ENCODE data around the gene MCTP1. TPM values are rescaled to one million over a fixed set of nuclear protein-coding genes. Genes with fewer than 3 reads are reported as not detected.

Gene MCTP1
- total and polyA plus RNA-seq, 5 donors = 0.84 to 5.7 (median 4.7) TPM

- Histone ChIP-seq H3K9me3 (ENCODE audit: control insufficient read depth, low read length) (no peaks in the 10 kb centered on the region), H3K4me1 (ENCODE audit: control insufficient read depth, insufficient read depth, low read length) (no peaks in the 10 kb centered on the region), H3K27ac (ENCODE audit: low read length) (no peak overlapping the region), H3K4me3 (ENCODE audit: low read length) (no peak overlapping the region), H3K27me3 (ENCODE audit: control insufficient read depth, insufficient read depth) (no peaks in the 10 kb centered on the region)
- intact Hi-C loops (cut with DNase I) = no loop called here
- no peak for ATAC-seq
- no peak for DNase-seq
- WGBS = 84% methylated on average over 3 of the region's 3 CpGs
Observed at GRCh38 chr5:94782383-94782782, 502.5 kb downstream of the MCTP1 start.

DNA sequence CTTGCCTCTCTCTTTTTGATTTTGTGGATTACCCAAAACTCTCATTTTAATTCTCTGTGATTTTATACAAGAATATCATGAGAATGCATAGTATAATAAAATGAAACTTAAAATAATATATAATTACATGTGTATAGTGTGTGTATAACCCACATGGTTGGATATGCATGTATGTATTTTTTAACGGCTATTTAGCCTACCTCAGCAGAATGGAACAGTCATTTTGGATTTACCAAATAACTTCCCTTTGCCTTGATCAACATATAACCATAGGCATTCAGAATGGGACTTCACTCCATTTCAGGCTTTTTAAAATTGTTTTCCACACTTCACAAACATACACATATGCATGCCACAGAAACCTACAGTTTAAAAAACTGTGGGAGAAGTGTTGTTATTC is 505.2 kb downstream of the MCTP1 start:
- no peak for DNase-seq
- intact Hi-C loops (cut with DNase I) = no loop called here
- no peak for ATAC-seq
- Histone ChIP-seq H3K4me1 (ENCODE audit: control insufficient read depth, insufficient read depth, low read length) (no peaks in the 10 kb centered on the region), H3K27ac (ENCODE audit: low read length) (no peak overlapping the region), H3K9me3 (ENCODE audit: control insufficient read depth, low read length) (no peaks in the 10 kb centered on the region), H3K27me3 (ENCODE audit: control insufficient read depth, insufficient read depth) (no peaks in the 10 kb centered on the region), H3K4me3 (ENCODE audit: low read length) (no peak overlapping the region)
- WGBS = 89% methylated on average over 1 of the region's 1 CpG

DNA sequence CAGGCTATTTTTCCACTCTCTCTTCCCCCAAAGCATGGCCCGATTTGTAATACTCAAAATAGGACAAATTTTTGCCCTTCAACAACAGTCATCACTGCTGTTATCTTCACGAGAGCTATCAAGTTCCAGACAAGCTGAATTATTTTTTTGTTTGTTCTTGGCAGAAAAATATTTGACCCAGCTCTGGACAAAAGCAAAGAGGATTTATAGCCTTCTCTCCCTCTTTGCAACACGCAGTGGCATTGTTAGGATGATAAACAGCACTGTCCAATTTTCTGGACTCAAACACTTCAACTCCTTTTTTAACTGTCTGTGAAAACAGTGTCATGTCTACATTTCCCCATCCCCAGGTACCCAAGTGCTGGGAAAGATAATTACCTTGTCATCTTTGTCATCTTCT is 506.2 kb downstream of the MCTP1 start:
- Histone ChIP-seq H3K4me1 (ENCODE audit: control insufficient read depth, insufficient read depth, low read length) (no peaks in the 10 kb centered on the region), H3K9me3 (ENCODE audit: control insufficient read depth, low read length) (no peaks in the 10 kb centered on the region), H3K27me3 (ENCODE audit: control insufficient read depth, insufficient read depth) (no peaks in the 10 kb centered on the region), H3K4me3 (ENCODE audit: low read length) (no peak overlapping the region), H3K27ac (ENCODE audit: low read length) (no peak overlapping the region)
- ATAC-seq (no peak), DNase-seq (no peak)
- 40% methylated on average over 3 of the region's 3 CpGs for WGBS
- intact Hi-C loops (cut with DNase I) = no loop called here

DNA sequence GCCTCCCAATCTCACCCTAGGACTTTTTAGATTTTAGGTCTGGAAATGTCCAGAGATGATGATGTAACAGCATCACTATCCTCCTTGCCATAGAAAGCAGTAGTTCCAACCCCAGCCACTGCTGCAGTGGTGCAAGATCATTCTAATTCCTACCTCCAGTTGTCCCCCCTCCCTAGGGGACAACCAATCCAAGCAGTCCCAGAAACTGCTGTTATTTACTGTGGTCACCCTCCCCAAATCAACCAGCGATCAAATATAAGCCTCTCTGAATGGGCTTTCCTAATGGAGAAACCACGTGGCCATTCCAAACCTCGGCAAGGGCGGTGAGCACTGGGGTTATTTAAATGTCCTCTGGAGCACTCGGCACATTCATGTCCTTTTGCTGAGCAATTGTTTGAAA is 506.6 kb downstream of the MCTP1 start:
- Histone ChIP-seq H3K27ac (ENCODE audit: low read length) (no peak overlapping the region), H3K4me1 (ENCODE audit: control insufficient read depth, insufficient read depth, low read length) (no peaks in the 10 kb centered on the region), H3K27me3 (ENCODE audit: control insufficient read depth, insufficient read depth) (no peaks in the 10 kb centered on the region), H3K9me3 (ENCODE audit: control insufficient read depth, low read length) (no peaks in the 10 kb centered on the region), H3K4me3 (ENCODE audit: low read length) (no peak overlapping the region)
- no peak for DNase-seq
- ATAC-seq = no peak
- intact Hi-C loops (cut with DNase I) = no loop called here
- 76% methylated on average over 5 of the region's 5 CpGs for WGBS

DNA sequence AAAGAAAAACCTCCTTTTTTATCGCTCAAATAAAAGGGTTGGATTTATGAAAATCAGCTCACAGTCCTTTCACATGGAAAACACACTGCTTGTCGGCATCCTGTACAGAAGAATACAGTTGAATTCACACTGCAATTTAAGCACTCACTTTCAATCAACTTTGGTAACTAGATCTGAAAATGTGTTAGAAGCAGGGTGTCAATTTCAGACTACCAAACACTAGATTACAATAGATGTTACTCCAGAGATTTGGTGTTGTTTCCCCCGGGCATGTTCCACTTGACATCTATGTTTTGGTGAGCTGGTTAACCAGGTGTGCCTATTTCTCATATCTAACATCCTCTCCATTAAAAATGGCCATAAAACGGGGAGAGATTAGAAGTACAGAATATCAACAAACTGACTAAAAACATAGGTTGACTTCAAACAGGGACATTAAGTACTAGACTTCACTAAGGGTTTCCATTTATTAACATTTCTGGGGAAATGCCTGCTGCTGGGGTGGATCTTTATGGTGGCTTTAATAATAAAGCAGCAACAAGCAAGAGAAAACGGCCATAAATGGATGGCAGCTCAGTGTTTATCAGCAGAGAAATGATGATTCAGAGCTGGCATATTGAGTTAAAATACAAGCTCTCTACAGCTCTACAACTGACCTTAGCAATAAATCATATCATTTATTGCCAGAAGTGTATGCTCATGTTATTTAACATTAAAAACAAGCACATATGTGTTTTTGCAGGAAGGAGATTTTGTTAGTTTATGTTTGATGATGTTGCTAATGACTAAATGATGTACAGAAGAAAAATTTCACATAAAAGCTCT is 507.6 kb downstream of the MCTP1 start:
- WGBS = 77% methylated on average over 5 of the region's 5 CpGs
- Histone ChIP-seq H3K4me1 (ENCODE audit: control insufficient read depth, insufficient read depth, low read length) (no peaks in the 10 kb centered on the region), H3K27me3 (ENCODE audit: control insufficient read depth, insufficient read depth) (no peaks in the 10 kb centered on the region), H3K9me3 (ENCODE audit: control insufficient read depth, low read length) (no peaks in the 10 kb centered on the region), H3K27ac (ENCODE audit: low read length) (no peak overlapping the region), H3K4me3 (ENCODE audit: low read length) (no peak overlapping the region)
- DNase-seq (no peak), ATAC-seq (no peak)
- intact Hi-C loops (cut with DNase I) = no loop called here

DNA sequence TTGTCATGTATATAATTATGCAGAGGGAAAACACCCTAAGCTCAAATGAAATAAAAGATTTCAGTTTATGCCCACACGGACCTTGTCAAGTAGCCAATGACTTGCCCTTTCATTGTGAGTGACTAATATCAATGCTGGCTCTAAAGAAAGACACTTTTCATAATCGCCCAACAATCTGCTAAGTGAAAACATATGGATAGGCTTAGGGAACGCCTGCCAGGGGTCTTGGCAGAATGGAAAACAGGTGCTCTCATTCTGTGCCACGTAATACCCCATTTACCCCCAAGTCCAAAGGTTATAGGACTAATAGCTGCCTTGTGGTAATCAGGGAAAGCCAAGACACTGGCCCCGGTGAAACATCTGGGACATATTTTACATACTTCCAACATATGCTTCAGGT is 508.7 kb downstream of the MCTP1 start:
- no peak overlapping the region for H3K4me3 ChIP-seq (ENCODE audit: low read length)
- intact Hi-C loops (cut with DNase I) = no loop called here
- DNase-seq (no peak), ATAC-seq (no peak)
- H3K27me3 ChIP-seq (ENCODE audit: control insufficient read depth, insufficient read depth) = no peaks in the 10 kb centered on the region
- no peak overlapping the region for H3K27ac ChIP-seq (ENCODE audit: low read length)
- H3K9me3 ChIP-seq (ENCODE audit: control insufficient read depth, low read length) = no peaks in the 10 kb centered on the region
- H3K4me1 ChIP-seq (ENCODE audit: control insufficient read depth, insufficient read depth, low read length) = no peaks in the 10 kb centered on the region
- WGBS = 67% methylated on average over 5 of the region's 5 CpGs

GRCh38 chr5:94775088-94775487 is 509.8 kb downstream of the MCTP1 start:
- DNase-seq (no peak), ATAC-seq (no peak)
- Histone ChIP-seq H3K4me3 (ENCODE audit: low read length) (no peak overlapping the region), H3K4me1 (ENCODE audit: control insufficient read depth, insufficient read depth, low read length) (no peaks in the 10 kb centered on the region), H3K9me3 (ENCODE audit: control insufficient read depth, low read length) (no peaks in the 10 kb centered on the region), H3K27ac (ENCODE audit: low read length) (no peak overlapping the region), H3K27me3 (ENCODE audit: control insufficient read depth, insufficient read depth) (no peaks in the 10 kb centered on the region)
- intact Hi-C loops (cut with DNase I) = no loop called here
- 85% methylated on average over 2 of the region's 2 CpGs for WGBS

- H3K4me3 ChIP-seq (ENCODE audit: low read length) = no peak overlapping the region
- H3K9me3 ChIP-seq (ENCODE audit: control insufficient read depth, low read length) = no peaks in the 10 kb centered on the region
- no peak overlapping the region for H3K27ac ChIP-seq (ENCODE audit: low read length)
- DNase-seq (no peak), ATAC-seq (no peak)
- no peaks in the 10 kb centered on the region for H3K4me1 ChIP-seq (ENCODE audit: control insufficient read depth, insufficient read depth, low read length)
- WGBS = 79% methylated on average over 2 of the region's 2 CpGs
- intact Hi-C loops (cut with DNase I) = no loop called here
- H3K27me3 ChIP-seq (ENCODE audit: control insufficient read depth, insufficient read depth) = no peaks in the 10 kb centered on the region
Observed at GRCh38 chr5:94771742-94772141, 513.2 kb downstream of the MCTP1 start.

DNA sequence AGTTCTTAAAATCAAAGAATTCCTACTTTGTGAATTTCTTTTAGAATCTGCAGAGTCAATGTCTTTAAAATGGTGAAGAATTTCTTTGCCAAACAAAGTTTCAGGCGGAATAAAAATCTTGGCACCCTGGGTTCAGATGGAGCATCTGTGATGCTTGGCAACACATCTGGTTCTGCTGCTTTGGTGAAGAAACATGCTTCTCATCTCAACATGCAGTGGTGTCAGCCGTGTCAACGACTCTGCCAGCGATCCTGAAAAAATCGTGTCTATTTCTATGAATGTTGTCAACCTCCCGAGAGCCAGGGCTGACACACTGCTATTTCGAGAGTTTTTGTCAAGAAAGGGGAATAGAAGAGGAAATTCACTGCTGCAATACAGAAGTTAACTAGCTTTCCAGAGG is 514.9 kb downstream of the MCTP1 start:
- 78% methylated on average over 7 of the region's 7 CpGs for WGBS
- no peaks in the 10 kb centered on the region for H3K27me3 ChIP-seq (ENCODE audit: control insufficient read depth, insufficient read depth)
- no peaks in the 10 kb centered on the region for H3K9me3 ChIP-seq (ENCODE audit: control insufficient read depth, low read length)
- no peak for DNase-seq
- intact Hi-C loops (cut with DNase I) = no loop called here
- H3K4me1 ChIP-seq (ENCODE audit: control insufficient read depth, insufficient read depth, low read length) = no peaks in the 10 kb centered on the region
- no peak overlapping the region for H3K27ac ChIP-seq (ENCODE audit: low read length)
- ATAC-seq = no peak
- H3K4me3 ChIP-seq (ENCODE audit: low read length) = no peak overlapping the region

DNA sequence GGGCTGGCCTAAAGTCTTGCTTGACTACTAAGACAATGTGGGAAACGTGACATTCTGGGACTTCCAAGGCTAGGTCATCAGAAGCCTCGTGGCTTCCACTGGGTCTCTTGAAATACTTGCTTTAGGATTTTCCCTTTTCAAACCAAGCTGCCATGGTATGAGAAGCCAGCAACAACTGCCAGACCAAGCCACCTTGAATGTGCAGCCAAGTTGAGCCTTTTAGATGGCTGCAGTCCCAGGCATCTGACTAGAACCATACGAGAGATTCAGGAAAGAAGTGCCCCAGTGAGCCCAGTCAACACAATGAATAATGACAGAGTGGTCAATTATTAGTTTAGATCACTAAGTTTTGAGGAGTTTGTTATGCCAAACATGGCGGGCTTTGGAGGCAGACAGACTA is 523.1 kb downstream of the MCTP1 start:
- no peak for DNase-seq
- ATAC-seq = no peak
- Histone ChIP-seq H3K4me1 (ENCODE audit: control insufficient read depth, insufficient read depth, low read length) (no peaks in the 10 kb centered on the region), H3K27me3 (ENCODE audit: control insufficient read depth, insufficient read depth) (no peaks in the 10 kb centered on the region), H3K4me3 (ENCODE audit: low read length) (no peak overlapping the region), H3K9me3 (ENCODE audit: control insufficient read depth, low read length) (no peaks in the 10 kb centered on the region), H3K27ac (ENCODE audit: low read length) (no peak overlapping the region)
- 77% methylated on average over 4 of the region's 4 CpGs for WGBS
- intact Hi-C loops (cut with DNase I) = no loop called here

DNA sequence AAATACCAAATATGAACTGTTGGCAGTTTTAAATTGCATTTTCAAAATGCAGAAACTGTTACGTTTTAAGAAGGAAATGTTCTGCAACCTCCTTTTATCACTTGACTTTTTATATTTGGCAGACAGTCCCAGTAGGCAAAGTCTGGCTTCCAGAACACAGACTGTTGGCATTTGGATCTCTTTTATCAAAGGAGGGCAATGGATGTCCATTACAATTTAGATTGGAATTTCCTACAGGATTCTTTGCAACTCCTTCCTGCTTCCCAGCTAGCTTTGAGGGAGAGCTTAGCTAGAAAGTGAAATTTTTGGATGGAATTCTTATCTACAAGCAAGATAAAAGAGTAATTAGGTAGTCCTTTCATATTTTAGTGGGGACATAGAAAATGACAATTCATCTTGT is 523.8 kb downstream of the MCTP1 start:
- DNase-seq = no peak
- H3K27ac ChIP-seq (ENCODE audit: low read length) = no peak overlapping the region
- H3K4me1 ChIP-seq (ENCODE audit: control insufficient read depth, insufficient read depth, low read length) = no peaks in the 10 kb centered on the region
- H3K4me3 ChIP-seq (ENCODE audit: low read length) = no peak overlapping the region
- ATAC-seq = no peak
- H3K27me3 ChIP-seq (ENCODE audit: control insufficient read depth, insufficient read depth) = no peaks in the 10 kb centered on the region
- intact Hi-C loops (cut with DNase I) = no loop called here
- 23% methylated on average over 1 of the region's 1 CpG for WGBS
- H3K9me3 ChIP-seq (ENCODE audit: control insufficient read depth, low read length) = no peaks in the 10 kb centered on the region

- no peak overlapping the region for H3K27ac ChIP-seq (ENCODE audit: low read length)
- H3K9me3 ChIP-seq (ENCODE audit: control insufficient read depth, low read length) = no peaks in the 10 kb centered on the region
- no peak overlapping the region for H3K4me3 ChIP-seq (ENCODE audit: low read length)
- H3K27me3 ChIP-seq (ENCODE audit: control insufficient read depth, insufficient read depth) = no peaks in the 10 kb centered on the region
- no peaks in the 10 kb centered on the region for H3K4me1 ChIP-seq (ENCODE audit: control insufficient read depth, insufficient read depth, low read length)
- no peak for DNase-seq
- 80% methylated on average over 1 of the region's 1 CpG for WGBS
- intact Hi-C loops (cut with DNase I) = no loop called here
- no peak for ATAC-seq
Observed at GRCh38 chr5:94759961-94760360, 524.9 kb downstream of the MCTP1 start.
